BLaER1 (cell line): ENCODE data around the gene NUDCD3.
A peak's percentile ranks its signal among the peaks of the same experiment; 100 is the strongest.

ENCODE experiments used
- H3K27ac ChIP-seq: shearing (Covaris generic); formaldehyde crosslinking; 2 replicates; pipeline ENCODE4 v1.8.1; 2022
- H3K27me3 ChIP-seq: shearing (Covaris generic); formaldehyde crosslinking; 2 replicates; pipeline ENCODE4 v1.8.1; 2022
- H3K36me3 ChIP-seq: shearing (Covaris generic); formaldehyde crosslinking; 2 replicates; pipeline ENCODE4 v1.8.1; 2022
- H3K4me1 ChIP-seq: shearing (Covaris generic); formaldehyde crosslinking; 2 replicates; pipeline ENCODE4 v1.8.1; 2022
- H3K4me2 ChIP-seq: shearing (Covaris generic); formaldehyde crosslinking; 2 replicates; pipeline ENCODE4 v1.8.1; 2022
- H3K4me3 ChIP-seq: shearing (Covaris generic); formaldehyde crosslinking; 2 replicates; pipeline ENCODE4 v1.8.1; 2022
- H3K9ac ChIP-seq: shearing (Covaris generic); formaldehyde crosslinking; 2 replicates; pipeline ENCODE4 v1.8.1; 2022
- H3K9me3 ChIP-seq: shearing (Covaris generic); formaldehyde crosslinking; 2 replicates; pipeline ENCODE4 v1.8.1; 2022
- H4K20me1 ChIP-seq: shearing (Covaris generic); formaldehyde crosslinking; 2 replicates; pipeline ENCODE4 v1.8.1; 2022
- Cebpa-rat ChIP-seq: shearing (Covaris generic); IDR thresholded peaks from 2 replicates; pipeline ENCODE4 v1.8.1; 2022

The NUDCD3 gene

GRCh38 chr7:44490351-44491200, at the start of gene NUDCD3:
Gene NUDCD3 (minus strand): TSS chr7:44490658. CDS start chr7:44490600, 58 bp downstream.
- peak within 1 kb of the TSS; percentile 78 for H3K4me2 ChIP-seq
- H3K27me3 ChIP-seq = no peaks in the 10 kb centered on the region
- H3K36me3 ChIP-seq = peaks cover 15% of the 10 kb centered on the region; the same call in 1 of the 2 replicates
- H3K4me3 ChIP-seq = peak within 1 kb of the TSS; percentile 90
- no peaks in the 10 kb centered on the region for H3K9me3 ChIP-seq
- no peak for TF ChIP-seq Cebpa-rat
- H3K4me1 ChIP-seq = peaks cover 47% of the 10 kb centered on the region
- H4K20me1 ChIP-seq = peaks cover 17% of the 10 kb centered on the region; the same call in 1 of the 2 replicates
- peak within 1 kb of the TSS; percentile 98 for H3K9ac ChIP-seq
- peak within 1 kb of the TSS; percentile 99 for H3K27ac ChIP-seq

- no peaks in the 10 kb centered on the region for H3K4me1 ChIP-seq
- TF ChIP-seq Cebpa-rat = no peak
- no peaks in the 10 kb centered on the region for H3K9me3 ChIP-seq
- no peak overlapping the region for H3K4me2 ChIP-seq
- H3K27ac ChIP-seq = no peak overlapping the region
- H3K4me3 ChIP-seq = no peak overlapping the region
- no peaks in the 10 kb centered on the region for H3K36me3 ChIP-seq
- H4K20me1 ChIP-seq = no peaks in the 10 kb centered on the region
- no peaks in the 10 kb centered on the region for H3K27me3 ChIP-seq
- no peak overlapping the region for H3K9ac ChIP-seq
Observed at GRCh38 chr7:44539669-44540506, 49.4 kb upstream of the NUDCD3 start.

- no peak overlapping the region for H3K4me2 ChIP-seq
- 0 out of 2 replicates have a peak, but pooled peaks cover 4% of the 10 kb centered on the region for H3K4me1 ChIP-seq
- no peaks in the 10 kb centered on the region for H4K20me1 ChIP-seq
- H3K9me3 ChIP-seq = no peaks in the 10 kb centered on the region
- no peak overlapping the region for H3K4me3 ChIP-seq
- TF ChIP-seq Cebpa-rat = no peak
- H3K27me3 ChIP-seq = no peaks in the 10 kb centered on the region
- H3K27ac ChIP-seq = no peak overlapping the region
- no peak overlapping the region for H3K9ac ChIP-seq
- H3K36me3 ChIP-seq = no peaks in the 10 kb centered on the region
Observed at GRCh38 chr7:44538798-44539668, 48.6 kb upstream of the NUDCD3 start.

- no peak overlapping the region for H3K27ac ChIP-seq
- no peaks in the 10 kb centered on the region for H3K9me3 ChIP-seq
- TF ChIP-seq Cebpa-rat = no peak
- no peak overlapping the region for H3K4me3 ChIP-seq
- no peaks in the 10 kb centered on the region for H3K36me3 ChIP-seq
- H3K4me1 ChIP-seq = 0 out of 2 replicates have a peak, but pooled peaks cover 4% of the 10 kb centered on the region
- H3K27me3 ChIP-seq = no peaks in the 10 kb centered on the region
- H3K9ac ChIP-seq = no peak overlapping the region
- no peak overlapping the region for H3K4me2 ChIP-seq
- H4K20me1 ChIP-seq = no peaks in the 10 kb centered on the region
Observed at GRCh38 chr7:44538093-44538797, 47.8 kb upstream of the NUDCD3 start.

GRCh38 chr7:44537442-44537841, 47.0 kb upstream of the NUDCD3 start:
- 0 out of 2 replicates have a peak, but pooled peaks cover 4% of the 10 kb centered on the region for H3K4me1 ChIP-seq
- no peak overlapping the region for H3K4me2 ChIP-seq
- H3K9me3 ChIP-seq = no peaks in the 10 kb centered on the region
- H3K9ac ChIP-seq = no peak overlapping the region
- no peaks in the 10 kb centered on the region for H4K20me1 ChIP-seq
- TF ChIP-seq Cebpa-rat = no peak
- no peak overlapping the region for H3K4me3 ChIP-seq
- H3K36me3 ChIP-seq = no peaks in the 10 kb centered on the region
- no peak overlapping the region for H3K27ac ChIP-seq
- no peaks in the 10 kb centered on the region for H3K27me3 ChIP-seq

GRCh38 chr7:44536090-44536489, 45.6 kb upstream of the NUDCD3 start:
- Histone ChIP-seq H3K4me1 (peaks cover 5% of the 10 kb centered on the region), H3K27ac (no peak overlapping the region), H3K27me3 (no peaks in the 10 kb centered on the region), H4K20me1 (no peaks in the 10 kb centered on the region), H3K36me3 (no peaks in the 10 kb centered on the region), H3K9ac (no peak overlapping the region), H3K4me3 (no peak overlapping the region), H3K4me2 (no peak overlapping the region), H3K9me3 (no peaks in the 10 kb centered on the region)
- no peak for TF ChIP-seq Cebpa-rat

- Histone ChIP-seq H3K4me1 (peaks cover 11% of the 10 kb centered on the region), H3K9ac (no peak overlapping the region), H3K27ac (no peak overlapping the region), H3K4me3 (no peak overlapping the region), H3K36me3 (no peaks in the 10 kb centered on the region), H4K20me1 (no peaks in the 10 kb centered on the region), H3K4me2 (no peak overlapping the region), H3K27me3 (no peaks in the 10 kb centered on the region), H3K9me3 (no peaks in the 10 kb centered on the region)
- no peak for TF ChIP-seq Cebpa-rat
Observed at GRCh38 chr7:44535348-44536064, 45.0 kb upstream of the NUDCD3 start.

- no peaks in the 10 kb centered on the region for H3K36me3 ChIP-seq
- no peaks in the 10 kb centered on the region for H3K9me3 ChIP-seq
- TF ChIP-seq Cebpa-rat = no peak
- H3K27ac ChIP-seq = no peak overlapping the region
- no peak overlapping the region for H3K4me3 ChIP-seq
- no peaks in the 10 kb centered on the region for H4K20me1 ChIP-seq
- H3K9ac ChIP-seq = no peak overlapping the region
- H3K4me2 ChIP-seq = peak overlapping the region; percentile 7; the same call in 1 of the 2 replicates
- H3K4me1 ChIP-seq = peaks cover 12% of the 10 kb centered on the region
- no peaks in the 10 kb centered on the region for H3K27me3 ChIP-seq
Observed at GRCh38 chr7:44534501-44534900, 44.0 kb upstream of the NUDCD3 start.
